Endothelial cell of umbilical vein (primary cell): ENCODE data around the gene ABCF2.

Source experiments
- CTCF ChIP-seq, 2 donors: IDR thresholded peaks; 1 replicate in 1 of 2; 2 replicates in 1 of 2; pipeline ENCODE4 v1.5.1; 2011; ENCODE audit warnings: low read length in 2 of 2, mild to moderate bottlenecking in 2 of 2, moderate library complexity in 2 of 2, control low read depth in 1 of 2, inconsistent platforms in 1 of 2, low read depth in 1 of 2; ENCODE audit not compliant: insufficient read depth in 1 of 2; ENCODE audit errors: extremely low read depth in 1 of 2
- FOS ChIP-seq: IDR thresholded peaks from 2 replicates; pipeline ENCODE4 v1.6.1; 2011; ENCODE audit warnings: mild to moderate bottlenecking, low read length, moderate library complexity, borderline replicate concordance; ENCODE audit not compliant: insufficient read depth

DNA sequence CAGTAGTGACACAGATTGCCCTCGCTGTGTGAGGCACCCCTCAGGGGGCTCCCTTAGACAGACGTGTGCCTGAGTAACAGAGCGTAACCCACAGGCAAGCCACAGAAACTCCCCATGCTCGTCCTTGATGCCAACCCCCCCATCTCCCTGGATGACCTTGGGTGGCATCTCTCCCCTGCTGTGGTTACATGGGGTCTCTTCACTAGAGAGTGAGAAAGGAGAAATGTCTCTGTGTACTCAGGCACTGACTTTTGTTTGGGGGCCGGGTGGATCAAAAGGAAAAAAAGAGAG, 38.8 kb downstream of the ABCF2 start:
- TF ChIP-seq CTCF (IDR thresholded peaks at IDR 0.05; ENCODE audit: extremely low read depth in 1 of 2, insufficient read depth in 1 of 2, low read depth in 1 of 2, low read length in 2 of 2) (no peak), FOS (no peak)
